Stimulated activated CD4-positive, alpha-beta T cell treated with anti-CD3 and anti-CD28 coated beads, Interleukin-2, amount 100 ng/mL, for 24 hours (primary cell): ENCODE results near the gene EFCAB11.
A peak's percentile ranks its signal among the peaks of the same experiment; 100 is the strongest.

Experiments used
- DNase-seq, 2 donors: peaks; one replicate each; pipeline ENCODE4 v3.0.0-alpha.2; 2020

The EFCAB11 gene

DNA sequence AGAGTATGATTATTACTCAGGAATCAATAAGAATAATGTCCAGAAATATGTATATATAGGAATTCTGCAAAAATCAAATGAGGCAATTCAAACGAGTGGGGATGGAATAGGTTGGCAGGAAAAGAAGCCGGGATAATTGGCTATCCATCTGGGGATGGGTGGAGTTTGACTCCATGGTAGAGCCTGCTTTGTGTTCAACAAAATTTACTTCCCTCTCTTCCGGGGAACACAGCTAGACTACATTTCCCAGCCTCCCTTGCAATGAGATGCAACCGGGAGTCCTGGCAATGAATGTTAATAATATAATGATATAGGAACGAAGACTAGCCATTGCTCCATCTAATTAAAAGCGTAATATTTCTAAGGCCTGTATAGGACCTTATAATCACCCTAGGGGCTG, 146.6 kb downstream of the EFCAB11 start:
- no peak for DNase-seq

GRCh38 chr14:89807151-89807550, 147.4 kb downstream of the EFCAB11 start:
- no peak for DNase-seq

DNA sequence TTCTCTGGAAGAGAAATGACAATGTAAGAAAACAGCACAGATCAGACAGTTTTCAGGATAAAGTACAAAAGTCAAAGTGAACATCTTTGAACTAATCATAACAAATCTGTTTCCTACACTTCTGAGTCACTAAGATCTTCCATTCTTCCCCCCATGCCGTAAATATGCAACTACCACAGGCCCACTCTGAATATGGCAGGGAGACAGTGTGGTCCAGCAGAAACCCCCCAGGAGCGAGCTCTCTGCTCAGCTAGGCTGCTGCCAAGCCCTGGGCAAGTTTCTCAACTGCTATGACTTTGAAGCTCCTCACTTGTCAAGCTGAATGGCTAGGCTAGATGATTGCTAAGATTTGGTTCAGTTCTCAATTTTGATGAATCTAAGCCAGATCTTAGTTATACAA, 148.1 kb downstream of the EFCAB11 start:
- no peak for DNase-seq

- DNase-seq, result no peak
Measured at GRCh38 chr14:89805501-89805900, 149.0 kb downstream of the EFCAB11 start.

GRCh38 chr14:89803542-89803941, 151.0 kb downstream of the EFCAB11 start:
- no peak for DNase-seq

- DNase-seq, result no peak
Measured at GRCh38 chr14:89801136-89801535, 153.4 kb downstream of the EFCAB11 start.

DNA sequence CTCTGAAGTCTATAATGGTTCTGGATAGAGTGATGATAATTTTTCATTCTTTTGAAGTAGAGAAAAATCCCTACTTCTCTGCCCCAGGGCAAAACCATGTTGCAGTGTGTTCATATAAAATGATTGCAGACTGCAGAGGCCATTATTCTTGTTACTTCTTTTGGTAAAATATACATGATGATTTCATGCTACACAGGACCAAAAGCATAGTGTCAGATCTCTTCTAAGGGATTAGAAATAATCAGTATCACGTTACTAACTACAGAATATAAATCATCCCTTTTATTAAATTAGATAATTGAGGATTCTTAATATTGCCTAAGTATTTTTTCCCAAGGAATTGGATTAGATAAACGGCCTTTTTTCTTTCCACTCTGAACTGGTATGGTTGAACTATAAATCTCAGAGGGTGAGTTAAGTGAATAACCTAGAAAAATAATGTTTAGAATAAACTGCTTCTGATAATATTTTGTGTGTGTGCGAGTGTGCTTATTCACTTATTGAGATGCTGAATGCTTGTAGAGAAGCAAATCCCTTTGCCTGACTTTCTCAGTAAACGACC, 156.2 kb downstream of the EFCAB11 start:
- DNase-seq, result no peak

DNA sequence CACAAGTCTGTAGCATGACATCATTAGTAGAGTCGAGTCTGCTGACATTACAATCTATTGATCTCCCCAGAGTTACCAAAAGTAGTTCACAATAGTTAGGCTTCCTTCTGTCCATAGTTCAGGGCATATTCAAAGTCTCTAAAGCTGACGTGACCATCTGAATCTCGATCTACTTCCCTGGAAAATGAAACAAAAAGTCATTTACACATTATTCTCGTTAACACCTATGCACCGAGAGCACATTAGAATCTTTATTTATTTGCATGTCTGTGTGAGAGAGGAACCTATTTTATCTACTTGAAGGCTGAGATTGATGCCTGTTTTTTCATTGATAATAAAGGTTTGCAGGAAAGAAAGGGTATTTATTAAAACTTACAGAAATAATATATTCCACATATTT, 157.4 kb downstream of the EFCAB11 start:
- DNase-seq, result no peak

- no peak for DNase-seq
Measured at GRCh38 chr14:89794096-89794495, 160.4 kb downstream of the EFCAB11 start.

DNA sequence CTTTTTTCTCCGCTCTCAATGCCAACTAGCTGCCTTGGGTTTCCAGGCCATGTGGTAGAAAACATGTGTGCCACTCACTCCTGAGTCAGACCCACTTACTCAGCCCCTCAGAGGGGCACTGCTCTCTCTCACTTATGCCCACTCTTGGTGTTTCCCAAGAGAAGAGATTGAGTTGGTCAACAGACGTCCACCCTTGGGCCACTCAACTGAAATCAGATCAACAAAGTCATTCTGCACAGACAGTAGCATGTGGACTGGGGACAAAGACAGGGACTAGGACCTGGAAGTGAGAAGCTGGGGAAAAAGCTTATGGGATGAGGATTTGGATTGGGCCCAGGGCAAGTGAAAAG, 161.2 kb downstream of the EFCAB11 start:
- no peak for DNase-seq

GRCh38 chr14:89792489-89793366, 161.8 kb downstream of the EFCAB11 start:
- DNase-seq, result no peak

DNA sequence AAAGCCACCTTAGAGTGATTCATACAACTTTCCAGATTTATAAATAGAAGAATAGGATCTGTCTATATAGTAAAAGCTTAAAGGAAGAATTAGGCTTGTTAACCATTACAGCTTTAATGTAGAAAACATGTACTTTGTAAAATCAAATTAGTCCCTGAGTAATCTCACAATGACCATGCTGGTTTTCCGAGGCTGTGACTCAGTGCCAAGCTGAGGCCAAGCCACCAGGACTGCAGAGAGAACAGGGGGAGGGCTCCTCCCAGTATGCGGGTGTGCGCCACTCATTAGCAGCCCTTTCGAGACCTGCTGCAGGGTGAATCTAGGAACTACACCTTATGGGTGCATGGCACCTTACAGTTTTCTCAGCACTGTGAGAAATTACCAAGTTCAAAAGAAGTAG, 167.0 kb downstream of the EFCAB11 start:
- DNase-seq, result no peak

- no peak for DNase-seq
Measured at GRCh38 chr14:89781046-89781445, 173.5 kb downstream of the EFCAB11 start.

GRCh38 chr14:89779707-89780106, 174.8 kb downstream of the EFCAB11 start:
- DNase-seq, result no peak

GRCh38 chr14:89775946-89776345, 178.6 kb downstream of the EFCAB11 start:
- no peak for DNase-seq

DNA sequence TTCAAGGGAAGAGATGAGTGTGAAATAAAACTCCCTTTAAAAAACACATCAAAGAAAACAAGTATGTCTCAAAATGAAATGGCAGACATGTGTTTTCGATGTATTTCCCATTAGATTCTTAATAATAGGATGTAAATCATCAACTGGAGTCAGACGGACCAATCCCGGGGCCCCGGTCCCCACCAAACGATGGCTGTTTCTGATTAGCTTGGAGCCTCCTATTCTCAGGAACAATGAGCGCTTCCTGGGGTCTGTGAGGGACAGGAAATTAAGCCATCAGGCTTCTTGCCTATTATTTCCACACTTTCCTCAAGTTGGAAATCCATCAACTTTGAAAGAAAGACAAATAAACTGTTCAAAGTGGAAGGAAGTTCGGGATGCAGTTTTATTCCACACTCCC, 179.4 kb downstream of the EFCAB11 start:
- no peak for DNase-seq

- DNase-seq, result peak; percentile 67 to 71
Measured at GRCh38 chr14:89773644-89774316, 180.8 kb downstream of the EFCAB11 start.

- DNase-seq, result no peak
Measured at GRCh38 chr14:89773151-89773550, 181.4 kb downstream of the EFCAB11 start.

GRCh38 chr14:89771251-89771650, 183.3 kb downstream of the EFCAB11 start:
- DNase-seq, result no peak

GRCh38 chr14:89767861-89768268, 186.7 kb downstream of the EFCAB11 start:
- DNase-seq, result peak; percentile 57 to 63

GRCh38 chr14:89767131-89767530, 187.4 kb downstream of the EFCAB11 start:
- DNase-seq, result no peak

- no peak for DNase-seq
Measured at GRCh38 chr14:89765346-89765745, 189.2 kb downstream of the EFCAB11 start.

DNA sequence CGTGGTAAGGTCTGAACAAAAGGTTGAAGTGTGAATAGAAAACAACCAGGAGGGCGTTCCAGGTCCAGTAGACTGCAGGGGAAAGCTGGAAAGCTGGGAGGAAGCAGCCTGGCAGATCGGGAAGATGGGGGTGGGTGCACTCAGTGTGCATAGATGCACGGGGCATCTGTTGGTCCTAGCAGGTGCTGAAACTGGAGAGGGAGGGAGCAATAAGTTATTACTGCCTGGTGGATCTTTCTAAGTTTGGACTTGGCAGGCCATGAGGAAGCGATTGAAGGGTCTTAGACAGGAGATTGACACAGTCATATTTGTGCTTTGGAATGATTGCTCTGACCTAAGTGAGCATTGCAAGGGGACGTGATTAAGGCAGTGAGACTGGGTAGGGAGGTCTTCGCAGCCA, 194.4 kb downstream of the EFCAB11 start:
- DNase-seq, result no peak

DNA sequence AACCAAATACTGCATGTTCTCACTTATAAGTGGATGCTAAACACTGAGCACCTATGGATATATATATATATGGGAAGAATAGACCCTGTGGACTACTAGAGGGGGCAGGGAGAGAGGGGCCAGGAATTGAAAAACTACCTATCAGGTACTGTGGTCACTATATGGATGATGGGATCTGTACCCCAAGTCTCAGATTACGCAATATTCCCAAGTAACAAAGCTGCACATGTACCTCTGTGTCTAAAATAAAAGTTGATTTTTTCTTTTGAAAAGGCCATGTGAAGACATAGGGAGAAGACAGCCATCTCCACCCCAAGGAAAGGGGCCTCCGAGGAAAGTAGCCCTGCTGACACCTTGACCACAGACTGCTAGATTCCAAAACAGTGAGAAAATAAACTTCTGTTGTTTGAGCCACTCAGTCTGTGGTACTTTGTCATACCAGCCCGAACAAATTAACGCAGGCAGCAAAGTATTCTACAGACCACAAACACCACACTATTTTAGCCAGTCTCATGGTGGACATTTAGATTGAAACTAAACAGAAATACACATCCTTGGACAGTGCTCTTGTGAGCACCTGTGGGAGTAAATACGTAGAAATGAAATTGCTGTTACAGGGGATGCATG, 197.1 kb downstream of the EFCAB11 start:
- no peak for DNase-seq
